ENCODE results near the gene AGBL4. TPM values are rescaled to one million over a fixed set of nuclear protein-coding genes. Genes with fewer than 3 reads are reported as not detected.

The AGBL4 gene
- polyA plus RNA-seq, 3 donors, result 0.05 TPM; not detected in 2

GRCh38 chr1:49389699-49390098 lies 634.1 kb downstream of the AGBL4 start:
- H3K4me3 Mint-ChIP-seq, result no peak overlapping the region
- no peaks in the 10 kb centered on the region for H3K4me1 ChIP-seq (ENCODE audit: control insufficient read depth in 1 of 2, insufficient read depth in 2 of 2, low read length in 2 of 2)
- H3K4me1 Mint-ChIP-seq, result no peaks in the 10 kb centered on the region
- H3K9me3 Mint-ChIP-seq, result peaks cover 0 to 3% (median 0%) of the 10 kb centered on the region in 7 donors
- intact Hi-C loops (cut with micrococcal nuclease), result no loop called here
- no peaks in the 10 kb centered on the region for H4K20me1 ChIP-seq (ENCODE audit: insufficient read depth, low read length)
- H3K79me2 ChIP-seq (ENCODE audit: insufficient read depth, low read length), result no peaks in the 10 kb centered on the region
- H3K27ac ChIP-seq (ENCODE audit: low read depth in 1 of 2, low read length in 2 of 2), result no peak overlapping the region
- H2AFZ ChIP-seq (ENCODE audit: insufficient read depth, low read depth, low read length, poor library complexity, severe bottlenecking), result no peak overlapping the region
- H3K36me3 ChIP-seq (replicated peaks in 1 of 2; ENCODE audit: control insufficient read depth in 1 of 2, insufficient read depth in 2 of 2, low read length in 2 of 2), result no peaks in the 10 kb centered on the region
- H3K4me3 ChIP-seq (replicated peaks in 1 of 3; ENCODE audit: low read depth in 2 of 3, low read length in 3 of 3), result no peak overlapping the region
- H3K9me3 ChIP-seq (replicated peaks in 1 of 2; ENCODE audit: control insufficient read depth in 1 of 2, insufficient read depth in 1 of 2, low read length in 2 of 2), result no peaks in the 10 kb centered on the region
- no peak overlapping the region for H3K4me2 ChIP-seq (replicated peaks; ENCODE audit: extremely low read depth, low read length, poor library complexity, severe bottlenecking)
- H3K27ac Mint-ChIP-seq, result no peak overlapping the region
- no peak for TF ChIP-seq CTCF (IDR thresholded peaks at IDR 0.05)
- no peaks in the 10 kb centered on the region for H3K27me3 ChIP-seq (ENCODE audit: control insufficient read depth in 2 of 2, insufficient read depth in 2 of 2, low read length in 2 of 2)
- no peak for DNase-seq
- H3K27me3 Mint-ChIP-seq (ENCODE audit: low read depth in 3 of 3), result peaks cover 0 to 2% (median 0%) of the 10 kb centered on the region in 3 donors
- no peak overlapping the region for H3K9ac ChIP-seq (ENCODE audit: insufficient read depth, low read length, poor library complexity, severe bottlenecking)
- no peaks in the 10 kb centered on the region for H3K36me3 Mint-ChIP-seq

GRCh38 chr1:49364676-49365075 lies 659.1 kb downstream of the AGBL4 start:
- intact Hi-C loops (cut with micrococcal nuclease), result no loop called here
- no peak overlapping the region for H3K27ac ChIP-seq (ENCODE audit: low read depth in 1 of 2, low read length in 2 of 2)
- H3K4me1 ChIP-seq (ENCODE audit: control insufficient read depth in 1 of 2, insufficient read depth in 2 of 2, low read length in 2 of 2), result no peaks in the 10 kb centered on the region
- Mint-ChIP-seq H3K27me3 (ENCODE audit: low read depth in 3 of 3) (no peaks in the 10 kb centered on the region), H3K9me3 (peaks cover 0 to 5% (median 1%) of the 10 kb centered on the region in 7 donors), H3K4me1 (no peaks in the 10 kb centered on the region), H3K4me3 (no peak overlapping the region), H3K36me3 (no peaks in the 10 kb centered on the region), H3K27ac (no peak overlapping the region)
- 100% methylated on average over 1 of the region's 7 CpGs for WGBS (ENCODE audit: insufficient coverage)
- H3K4me3 ChIP-seq (replicated peaks in 1 of 3; ENCODE audit: low read depth in 2 of 3, low read length in 3 of 3), result no peak overlapping the region
- H3K9me3 ChIP-seq (replicated peaks in 1 of 2; ENCODE audit: control insufficient read depth in 1 of 2, insufficient read depth in 1 of 2, low read length in 2 of 2), result no peaks in the 10 kb centered on the region
- TF ChIP-seq CTCF (IDR thresholded peaks at IDR 0.05), result no peak
- H3K9ac ChIP-seq (ENCODE audit: insufficient read depth, low read length, poor library complexity, severe bottlenecking), result no peak overlapping the region
- no peaks in the 10 kb centered on the region for H3K27me3 ChIP-seq (ENCODE audit: control insufficient read depth in 2 of 2, insufficient read depth in 2 of 2, low read length in 2 of 2)
- no peaks in the 10 kb centered on the region for H3K79me2 ChIP-seq (ENCODE audit: insufficient read depth, low read length)
- no peak overlapping the region for H2AFZ ChIP-seq (ENCODE audit: insufficient read depth, low read depth, low read length, poor library complexity, severe bottlenecking)
- no peaks in the 10 kb centered on the region for H3K36me3 ChIP-seq (replicated peaks in 1 of 2; ENCODE audit: control insufficient read depth in 1 of 2, insufficient read depth in 2 of 2, low read length in 2 of 2)
- no peak for DNase-seq
- H4K20me1 ChIP-seq (ENCODE audit: insufficient read depth, low read length), result no peaks in the 10 kb centered on the region
- H3K4me2 ChIP-seq (replicated peaks; ENCODE audit: extremely low read depth, low read length, poor library complexity, severe bottlenecking), result no peak overlapping the region
